H9 (cell line): ENCODE data around the gene SCN2B. TPM values are rescaled to one million over a fixed set of nuclear protein-coding genes. Genes with fewer than 3 reads are reported as not detected.

Source experiments
- DNase-seq: peaks from one replicate; pipeline ENCODE4 v3.0.0-alpha.2; 2017
- H2AFZ ChIP-seq: one replicate; pipeline ENCODE4 v1.6.1; 2013; ENCODE audit warnings: mild to moderate bottlenecking, low read length, control low read depth, moderate library complexity
- H2AK5ac ChIP-seq: 2 replicates; pipeline ENCODE4 v1.6.1; 2013; ENCODE audit warnings: low read length, control low read depth, mixed read lengths; ENCODE audit not compliant: insufficient read length
- H2BK120ac ChIP-seq: one replicate; pipeline ENCODE4 v1.6.1; 2013; ENCODE audit warnings: low read depth, mild to moderate bottlenecking, low read length, control low read depth, inconsistent platforms; ENCODE audit not compliant: poor library complexity, severe bottlenecking
- H2BK12ac ChIP-seq: 2 replicates; pipeline ENCODE4 v1.6.1; 2013; ENCODE audit warnings: low read length, control low read depth, mixed read lengths, low read depth; ENCODE audit not compliant: insufficient read length
- H2BK15ac ChIP-seq: 2 replicates; pipeline ENCODE4 v1.6.1; 2013; ENCODE audit warnings: low read depth, low read length, control low read depth
- H2BK20ac ChIP-seq: one replicate; pipeline ENCODE4 v1.6.1; 2013; ENCODE audit warnings: low read depth, mild to moderate bottlenecking, low read length, control low read depth, inconsistent platforms; ENCODE audit not compliant: poor library complexity, severe bottlenecking
- H2BK5ac ChIP-seq: 2 replicates; pipeline ENCODE4 v1.6.1; 2013; ENCODE audit warnings: low read length, control low read depth, mixed read lengths; ENCODE audit not compliant: insufficient read length
- H3K14ac ChIP-seq: 2 replicates; pipeline ENCODE4 v1.6.1; 2013; ENCODE audit warnings: low read length, control low read depth; ENCODE audit not compliant: insufficient read depth
- H3K18ac ChIP-seq: 2 replicates; pipeline ENCODE4 v1.6.1; 2013; ENCODE audit warnings: low read depth, mild to moderate bottlenecking, mixed read lengths, low read length, control low read depth; ENCODE audit not compliant: insufficient read length
- H3K23ac ChIP-seq: 2 replicates; pipeline ENCODE4 v1.6.1; 2013; ENCODE audit warnings: low read length, control low read depth, mixed read lengths, low read depth; ENCODE audit not compliant: insufficient read length
- H3K23me2 ChIP-seq: 2 replicates; pipeline ENCODE4 v1.6.1; 2013; ENCODE audit warnings: low read depth, mild to moderate bottlenecking, mixed read lengths, low read length, control low read depth; ENCODE audit not compliant: insufficient read length, poor library complexity, severe bottlenecking
- H3K27ac ChIP-seq: 2 replicates; pipeline ENCODE4 v1.5.1; 2013; ENCODE audit warnings: low read length, control low read depth, mixed read lengths, low read depth; ENCODE audit not compliant: insufficient read length
- H3K27me3 ChIP-seq: 2 replicates; pipeline ENCODE4 v1.6.1; 2013; ENCODE audit warnings: low read length, control low read depth, inconsistent platforms; ENCODE audit not compliant: insufficient read depth
- H3K4ac ChIP-seq: 2 replicates; pipeline ENCODE4 v1.6.1; 2013; ENCODE audit warnings: low read depth, mild to moderate bottlenecking, control low read depth, inconsistent platforms, low read length, moderate library complexity
- H3K4me1 ChIP-seq: 2 replicates; pipeline ENCODE4 v1.6.1; 2013; ENCODE audit warnings: low read length, control low read depth, inconsistent platforms; ENCODE audit not compliant: insufficient read depth
- H3K4me2 ChIP-seq: 2 replicates; pipeline ENCODE4 v1.6.1; 2013; ENCODE audit warnings: low read length, control low read depth, mixed read lengths; ENCODE audit not compliant: insufficient read length, insufficient read depth
- H3K56ac ChIP-seq: 2 replicates; pipeline ENCODE4 v1.6.1; 2013; ENCODE audit warnings: low read depth, mild to moderate bottlenecking, mixed read lengths, low read length, control low read depth; ENCODE audit not compliant: insufficient read length
- H3K79me1 ChIP-seq: 2 replicates; pipeline ENCODE4 v1.6.1; 2013; ENCODE audit warnings: low read depth, mild to moderate bottlenecking, moderate library complexity, low read length, control low read depth, inconsistent platforms; ENCODE audit not compliant: insufficient read depth, poor library complexity, severe bottlenecking
- H3K79me2 ChIP-seq: 2 replicates; pipeline ENCODE4 v1.6.1; 2013; ENCODE audit warnings: low read length, control low read depth, inconsistent platforms; ENCODE audit not compliant: insufficient read depth
- H3K9ac ChIP-seq: 2 replicates; pipeline ENCODE4 v1.6.1; 2013; ENCODE audit warnings: low read length, control low read depth, mixed read lengths; ENCODE audit not compliant: insufficient read length; ENCODE audit errors: extremely low read depth
- H3K9me3 ChIP-seq: one replicate; pipeline ENCODE4 v1.6.1; 2013; ENCODE audit warnings: low read depth, low read length, inconsistent platforms; ENCODE audit not compliant: control insufficient read depth
- H3T11ph ChIP-seq: one replicate; pipeline ENCODE4 v1.6.1; 2013; ENCODE audit warnings: mild to moderate bottlenecking, low read length, control low read depth, inconsistent platforms
- H4K20me1 ChIP-seq: one replicate; pipeline ENCODE4 v1.6.1; 2013; ENCODE audit not compliant: control insufficient read depth, insufficient read length, insufficient read depth
- H4K5ac ChIP-seq: 2 replicates; pipeline ENCODE4 v1.6.1; 2013; ENCODE audit warnings: low read depth, mild to moderate bottlenecking, mixed read lengths, low read length, control low read depth; ENCODE audit not compliant: insufficient read length
- H4K8ac ChIP-seq: replicated peaks from 2 replicates; pipeline ENCODE4 v1.6.1; 2013; ENCODE audit warnings: low read length, control low read depth, mixed read lengths, low read depth; ENCODE audit not compliant: insufficient read length
- H4K91ac ChIP-seq: 2 replicates; pipeline ENCODE4 v1.6.1; 2013; ENCODE audit warnings: low read depth, mild to moderate bottlenecking, moderate library complexity, mixed read lengths, low read length, control low read depth; ENCODE audit not compliant: insufficient read length
- H3K27ac Mint-ChIP-seq, 3 experiments: 2 replicates in 2 of 3; 3 replicates in 1 of 3; pipeline ENCODE4 v1.8.0; 2020 to 2021; ENCODE audit warnings: mixed read lengths in 3 of 3, mild to moderate bottlenecking in 1 of 3, moderate library complexity in 1 of 3
- H3K27me3 Mint-ChIP-seq: 2 replicates; pipeline ENCODE4 v1.8.0; 2021; ENCODE audit warnings: low read depth, mild to moderate bottlenecking, moderate library complexity, mixed read lengths
- H3K36me3 Mint-ChIP-seq, 3 experiments: 2 replicates in 2 of 3; 3 replicates in 1 of 3; pipeline ENCODE4 v1.8.0; 2020 to 2021; ENCODE audit warnings: low read depth in 3 of 3, mixed read lengths in 3 of 3; ENCODE audit not compliant: insufficient read depth in 1 of 3
- H3K4me1 Mint-ChIP-seq, 2 experiments: 2 replicates each; pipeline ENCODE4 v1.8.0; 2020; ENCODE audit warnings: mixed read lengths in 2 of 2
- H3K4me3 Mint-ChIP-seq, 2 experiments: 2 replicates in 1 of 2; 3 replicates in 1 of 2; pipeline ENCODE4 v1.8.0; 2020 to 2021; ENCODE audit warnings: mild to moderate bottlenecking in 2 of 2, mixed read lengths in 2 of 2, moderate library complexity in 1 of 2
- H3K9me3 Mint-ChIP-seq, 2 experiments: 2 replicates in 1 of 2; 3 replicates in 1 of 2; pipeline ENCODE4 v1.8.0; 2020; ENCODE audit warnings: mild to moderate bottlenecking in 2 of 2, mixed read lengths in 2 of 2, moderate library complexity in 1 of 2
- CTCF ChIP-seq: fragments of 200-600 bp; sonication (generic); conservative IDR thresholded peaks from 3 replicates; pipeline ENCODE4 v1.8.0; 2021; ENCODE audit warnings: antibody characterized with exemption, mild to moderate bottlenecking
- WGBS: extraction: QIAGEN DNeasy Blood & Tissue Kit; methylation state at CpG from one replicate; pipeline ENCODE4 v1.1.7; 2013; ENCODE audit warnings: missing lambda C conversion rate, low lambda C conversion rate, mixed read lengths; ENCODE audit not compliant: insufficient read length; ENCODE audit errors: extremely low coverage; 5-methylcytosine and 5-hydroxymethylcytosine counted together
- total RNA-seq: library from RNA; stranded (reverse); gene quantifications from 2 replicates; pipeline ENCODE4 v1.2.1, GENCODE V29; 2021

The SCN2B gene
- total RNA-seq, 1 experiment from 2014 or later, result not detected

- no peak overlapping the region for H3T11ph ChIP-seq
Observed at GRCh38 chr11:118200901-118201680, 24.7 kb upstream of the SCN2B start.

More at GRCh38 chr11:118200901-118201680, 24.7 kb upstream of the SCN2B start:
- H2AK5ac ChIP-seq, result no peak overlapping the region
- peaks cover 9% of the 10 kb centered on the region for H3K27me3 Mint-ChIP-seq
- no peaks in the 10 kb centered on the region for H3K4me1 ChIP-seq
- no peaks in the 10 kb centered on the region for H4K20me1 ChIP-seq
- H3K23me2 ChIP-seq, result no peaks in the 10 kb centered on the region
- WGBS, result no CpG with 5 or more reads among the region's 9 CpGs
- no peaks in the 10 kb centered on the region for H3K27me3 ChIP-seq
- no peak overlapping the region for H4K8ac ChIP-seq
- no peak overlapping the region for H2BK20ac ChIP-seq
- no peak overlapping the region for H3K27ac ChIP-seq
- TF ChIP-seq CTCF, result no peak
- H2BK5ac ChIP-seq, result no peak overlapping the region
- H3K79me2 ChIP-seq, result no peaks in the 10 kb centered on the region
- H2AFZ ChIP-seq, result no peak overlapping the region
- no peak for DNase-seq
- H3K4me1 Mint-ChIP-seq, result peaks cover 21 to 22% of the 10 kb centered on the region in 2 experiments
- no peak overlapping the region for H3K14ac ChIP-seq
- H3K18ac ChIP-seq, result no peak overlapping the region
- H4K91ac ChIP-seq, result no peak overlapping the region
- no peak overlapping the region for H4K5ac ChIP-seq
- no peaks in the 10 kb centered on the region for H3K9me3 Mint-ChIP-seq
- H2BK15ac ChIP-seq, result no peak overlapping the region
- no peaks in the 10 kb centered on the region for H3K36me3 Mint-ChIP-seq
- H3K27ac Mint-ChIP-seq, result no peak overlapping the region
- no peak overlapping the region for H3K23ac ChIP-seq
- H3K4ac ChIP-seq, result no peak overlapping the region
- H3K4me2 ChIP-seq, result no peak overlapping the region
- H3K4me3 Mint-ChIP-seq, result no peak overlapping the region
- no peak overlapping the region for H2BK12ac ChIP-seq
- H3K79me1 ChIP-seq, result no peaks in the 10 kb centered on the region
- no peak overlapping the region for H2BK120ac ChIP-seq
- no peak overlapping the region for H3K9ac ChIP-seq
- no peaks in the 10 kb centered on the region for H3K9me3 ChIP-seq
- no peak overlapping the region for H3K56ac ChIP-seq
